ENCODE data around the gene RACGAP1.
"Not testable (repeated sequence)": the region's sequence is repeated elsewhere in the genome, so short reads cannot be mapped to it uniquely, and the experiment has no call there.

Gene RACGAP1

GRCh38 chr12:49998453-49998852 is 26.8 kb downstream of the RACGAP1 start:
- H3K4me3 ChIP-seq (ENCODE audit: control insufficient read depth, low read depth, low read length): no peak overlapping the region
- DNase-seq (ENCODE audit: low read depth): no peak
- no peak for TF ChIP-seq CTCF (IDR thresholded peaks at IDR 0.05; ENCODE audit: control insufficient read depth, insufficient read depth, low read depth, low read length, missing control alignments)

- TF ChIP-seq CTCF (IDR thresholded peaks at IDR 0.05; ENCODE audit: control insufficient read depth, insufficient read depth, low read depth, low read length, missing control alignments): no peak
- H3K4me3 ChIP-seq (ENCODE audit: control insufficient read depth, low read depth, low read length): no peak overlapping the region
- DNase-seq (ENCODE audit: low read depth): peak; percentile 37
Observed at GRCh38 chr12:49990273-49990672, 35.0 kb downstream of the RACGAP1 start.

GRCh38 chr12:49989400-49989799 is 35.9 kb downstream of the RACGAP1 start:
- not testable (repeated sequence) for DNase-seq (ENCODE audit: low read depth); H3K4me3 ChIP-seq (ENCODE audit: control insufficient read depth, low read depth, low read length)

GRCh38 chr12:49987625-49988303 is 37.5 kb downstream of the RACGAP1 start:
- no peak for DNase-seq (ENCODE audit: low read depth)
- H3K4me3 ChIP-seq (ENCODE audit: control insufficient read depth, low read depth, low read length): no peak overlapping the region
- no peak for TF ChIP-seq CTCF (IDR thresholded peaks at IDR 0.05; ENCODE audit: control insufficient read depth, insufficient read depth, low read depth, low read length, missing control alignments)

GRCh38 chr12:49986476-49986875 is 38.8 kb downstream of the RACGAP1 start:
- DNase-seq (ENCODE audit: low read depth); H3K4me3 ChIP-seq (ENCODE audit: control insufficient read depth, low read depth, low read length): not testable (repeated sequence)

- no peak overlapping the region for H3K4me3 ChIP-seq (ENCODE audit: control insufficient read depth, low read depth, low read length)
- DNase-seq (ENCODE audit: low read depth): no peak
- TF ChIP-seq CTCF (IDR thresholded peaks at IDR 0.05; ENCODE audit: control insufficient read depth, insufficient read depth, low read depth, low read length, missing control alignments): no peak
Observed at GRCh38 chr12:49985981-49986380, 39.3 kb downstream of the RACGAP1 start.

GRCh38 chr12:49984476-49985359 is 40.6 kb downstream of the RACGAP1 start:
- no peak for DNase-seq (ENCODE audit: low read depth)
- H3K4me3 ChIP-seq (ENCODE audit: control insufficient read depth, low read depth, low read length): no peak overlapping the region
- TF ChIP-seq CTCF (IDR thresholded peaks at IDR 0.05; ENCODE audit: control insufficient read depth, insufficient read depth, low read depth, low read length, missing control alignments): no peak

Data from AG09309 (cell line).